IMR-90 (cell line): ENCODE measurements around the gene TP73.

ENCODE experiments used
- BHLHE40 ChIP-seq: fragments of 150-350 bp; IDR thresholded peaks from 2 replicates; pipeline ENCODE4 v1.6.1; 2016; ENCODE audit warnings: mild to moderate bottlenecking, low read depth, low read length
- CTCF ChIP-seq: conservative IDR thresholded peaks from 2 replicates; pipeline ENCODE4 v1.5.1; 2012; ENCODE audit warnings: mild to moderate bottlenecking, low read depth, low read length, improper control_type of control experiment
- MAFK ChIP-seq: IDR thresholded peaks from 2 replicates; pipeline ENCODE4 v1.6.1; 2012; ENCODE audit warnings: low read depth, low read length, improper control_type of control experiment
- MXI1 ChIP-seq: IDR thresholded peaks from 2 replicates; pipeline ENCODE4 v1.6.1; 2012; ENCODE audit warnings: low read depth, mild to moderate bottlenecking, low read length, moderate library complexity, borderline replicate concordance
- NFE2L2 ChIP-seq: fragments of 150-350 bp; IDR thresholded peaks from 2 replicates; pipeline ENCODE4 v1.6.1; 2016; ENCODE audit warnings: low read depth, mild to moderate bottlenecking, low read length
- POLR2A ChIP-seq: IDR thresholded peaks from 2 replicates; pipeline ENCODE4 v1.6.1; 2012; ENCODE audit warnings: mild to moderate bottlenecking, low read depth, low read length
- RAD21 ChIP-seq: IDR thresholded peaks from 2 replicates; pipeline ENCODE4 v1.6.1; 2012; ENCODE audit warnings: low read length, improper control_type of control experiment
- RCOR1 ChIP-seq: IDR thresholded peaks from 2 replicates; pipeline ENCODE4 v1.6.1; 2012; ENCODE audit warnings: mild to moderate bottlenecking, low read length, improper control_type of control experiment; ENCODE audit not compliant: insufficient replicate concordance
- USF2 ChIP-seq: fragments of 150-350 bp; IDR thresholded peaks from 2 replicates; pipeline ENCODE4 v1.6.1; 2017; ENCODE audit warnings: mild to moderate bottlenecking, antibody characterized with exemption, low read length, low read depth

- TF ChIP-seq CTCF, result no peak
- no peak for TF ChIP-seq POLR2A
- no peak for TF ChIP-seq RAD21
- no peak for TF ChIP-seq RCOR1
- no peak for TF ChIP-seq BHLHE40
- TF ChIP-seq MAFK, result no peak
- no peak for TF ChIP-seq NFE2L2
- TF ChIP-seq USF2, result no peak
- no peak for TF ChIP-seq MXI1
Observed at GRCh38 chr1:3742439-3743298, 90.4 kb downstream of the TP73 start.
